HEK293 (cell line): Measurements from ENCODE around the gene HPD.

ENCODE experiments used
- CTCF ChIA-PET: fragments of 350-600 bp; formaldehyde crosslinking; extraction: SDS; loops from one replicate; lab custom pipeline; 2021; ENCODE audit warnings: antibody characterized with exemption; lab: Yijun Ruan, JAX
- POLR2A ChIA-PET: fragments of 300-600 bp; formaldehyde crosslinking; extraction: SDS; loops from one replicate; lab custom pipeline; 2020; ENCODE audit warnings: antibody characterized with exemption, inconsistent platforms; lab: Yijun Ruan, JAX
- H3K27ac ChIP-seq: fragments of 200-500 bp; sonication (Bioruptor generic); 2 replicates; pipeline ENCODE4 v1.5.1; 2014; ENCODE audit warnings: low read depth, low read length, control low read depth, inconsistent platforms; ENCODE audit errors: extremely low read depth
- H3K36me3 ChIP-seq, 2 experiments: fragments of 200-500 bp in 1 of 2; sonication (Bioruptor generic) in 1 of 2; 1 replicate in 1 of 2; 2 replicates in 1 of 2; pipeline ENCODE4 v1.5.1; 2014 to 2017; ENCODE audit warnings: inconsistent platforms in 2 of 2, low read length in 2 of 2; ENCODE audit not compliant: control insufficient read depth in 2 of 2, insufficient read depth in 1 of 2
- H3K4me1 ChIP-seq: fragments of 200-500 bp; sonication (Bioruptor generic); 2 replicates; pipeline ENCODE4 v1.5.1; 2014; ENCODE audit warnings: mild to moderate bottlenecking, low read length, inconsistent platforms; ENCODE audit not compliant: control insufficient read depth, insufficient read depth
- H3K4me3 ChIP-seq: 2 replicates; pipeline ENCODE4 v1.5.1; 2011; ENCODE audit warnings: low read depth, mild to moderate bottlenecking, control low read depth, low read length, moderate library complexity
- H3K9me3 ChIP-seq: fragments of 200-500 bp; sonication (Bioruptor generic); 2 replicates; pipeline ENCODE4 v1.5.1; 2014; ENCODE audit warnings: low read depth, low read length, inconsistent platforms; ENCODE audit not compliant: control insufficient read depth, insufficient read depth
- GLI4 ChIP-seq: fragments of 450-650 bp; formaldehyde crosslinking; IDR thresholded peaks from 2 replicates; pipeline ENCODE4 v1.5.1; 2016; ENCODE audit warnings: missing biosample characterization, missing genetic modification characterization
- KLF16 ChIP-seq: fragments of 450-650 bp; formaldehyde crosslinking; IDR thresholded peaks from 2 replicates; pipeline ENCODE4 v1.5.1; 2017; ENCODE audit warnings: missing biosample characterization, missing genetic modification characterization
- KLF7 ChIP-seq: fragments of 450-650 bp; formaldehyde crosslinking; IDR thresholded peaks from 2 replicates; pipeline ENCODE4 v1.5.1; 2016; ENCODE audit warnings: missing biosample characterization, missing genetic modification characterization, borderline replicate concordance
- OSR2 ChIP-seq: fragments of 450-650 bp; formaldehyde crosslinking; IDR thresholded peaks from 2 replicates; pipeline ENCODE4 v1.5.1; 2016; ENCODE audit warnings: missing biosample characterization, missing genetic modification characterization
- WT1 ChIP-seq: fragments of 450-650 bp; formaldehyde crosslinking; IDR thresholded peaks from 2 replicates; pipeline ENCODE4 v1.5.1; 2016; ENCODE audit warnings: missing biosample characterization, missing genetic modification characterization
- ZBTB17 ChIP-seq: fragments of 450-650 bp; formaldehyde crosslinking; IDR thresholded peaks from 2 replicates; pipeline ENCODE4 v1.5.1; 2016; ENCODE audit warnings: missing biosample characterization, missing genetic modification characterization
- ZBTB8A ChIP-seq: fragments of 450-650 bp; formaldehyde crosslinking; IDR thresholded peaks from 2 replicates; pipeline ENCODE4 v1.5.1; 2016; ENCODE audit warnings: missing biosample characterization, missing genetic modification characterization
- ZNF146 ChIP-seq: fragments of 450-650 bp; formaldehyde crosslinking; IDR thresholded peaks from 2 replicates; pipeline ENCODE4 v1.5.1; 2016; ENCODE audit warnings: missing biosample characterization, missing genetic modification characterization
- ZNF174 ChIP-seq: fragments of 450-650 bp; formaldehyde crosslinking; IDR thresholded peaks from 2 replicates; pipeline ENCODE4 v1.5.0; 2017; ENCODE audit warnings: missing biosample characterization, mild to moderate bottlenecking, missing genetic modification characterization
- ZNF335 ChIP-seq: fragments of 450-650 bp; formaldehyde crosslinking; conservative IDR thresholded peaks from 2 replicates; pipeline ENCODE4 v1.5.1; 2016; ENCODE audit warnings: missing biosample characterization, missing genetic modification characterization
- ZNF391 ChIP-seq: fragments of 450-650 bp; formaldehyde crosslinking; IDR thresholded peaks from 2 replicates; pipeline ENCODE4 v1.5.1; 2016; ENCODE audit warnings: low read depth, missing biosample characterization, missing genetic modification characterization, borderline replicate concordance
- ZNF548 ChIP-seq: fragments of 450-650 bp; formaldehyde crosslinking; IDR thresholded peaks from 2 replicates; pipeline ENCODE4 v1.5.1; 2016; ENCODE audit warnings: missing biosample characterization, missing genetic modification characterization
- ZNF600 ChIP-seq: fragments of 450-650 bp; formaldehyde crosslinking; IDR thresholded peaks from 2 replicates; pipeline ENCODE4 v1.5.1; 2016; ENCODE audit warnings: missing biosample characterization, missing genetic modification characterization
- ZNF629 ChIP-seq: fragments of 450-650 bp; formaldehyde crosslinking; IDR thresholded peaks from 2 replicates; pipeline ENCODE4 v1.5.1; 2017; ENCODE audit warnings: missing biosample characterization, missing genetic modification characterization
- ZNF660 ChIP-seq: fragments of 450-650 bp; IDR thresholded peaks from 2 replicates; pipeline ENCODE4 v1.5.1; 2018; ENCODE audit warnings: missing biosample characterization, mild to moderate bottlenecking, missing genetic modification characterization
- TF ChIP-seq, protein P1 (sequence below): fragments of 450-650 bp; formaldehyde crosslinking; IDR thresholded peaks from 2 replicates; pipeline ENCODE4 v1.5.1; 2016; ENCODE audit warnings: missing biosample characterization, missing genetic modification characterization
- TF ChIP-seq, protein P2 (sequence below): fragments of 450-650 bp; formaldehyde crosslinking; IDR thresholded peaks from 2 replicates; pipeline ENCODE4 v1.5.1; 2016; ENCODE audit warnings: missing biosample characterization, missing genetic modification characterization
- TF ChIP-seq, protein P3 (sequence below): fragments of 450-650 bp; IDR thresholded peaks from 2 replicates; pipeline ENCODE4 v1.5.1; 2018; ENCODE audit warnings: missing biosample characterization, missing genetic modification characterization
- TF ChIP-seq, protein P4 (sequence below): fragments of 450-650 bp; formaldehyde crosslinking; IDR thresholded peaks from 2 replicates; pipeline ENCODE4 v1.5.1; 2016; ENCODE audit warnings: missing biosample characterization, missing genetic modification characterization
- TF ChIP-seq, protein P5 (sequence below): fragments of 450-650 bp; formaldehyde crosslinking; IDR thresholded peaks from 2 replicates; pipeline ENCODE4 v1.5.1; 2016; ENCODE audit warnings: missing biosample characterization, missing genetic modification characterization

Gene HPD

DNA sequence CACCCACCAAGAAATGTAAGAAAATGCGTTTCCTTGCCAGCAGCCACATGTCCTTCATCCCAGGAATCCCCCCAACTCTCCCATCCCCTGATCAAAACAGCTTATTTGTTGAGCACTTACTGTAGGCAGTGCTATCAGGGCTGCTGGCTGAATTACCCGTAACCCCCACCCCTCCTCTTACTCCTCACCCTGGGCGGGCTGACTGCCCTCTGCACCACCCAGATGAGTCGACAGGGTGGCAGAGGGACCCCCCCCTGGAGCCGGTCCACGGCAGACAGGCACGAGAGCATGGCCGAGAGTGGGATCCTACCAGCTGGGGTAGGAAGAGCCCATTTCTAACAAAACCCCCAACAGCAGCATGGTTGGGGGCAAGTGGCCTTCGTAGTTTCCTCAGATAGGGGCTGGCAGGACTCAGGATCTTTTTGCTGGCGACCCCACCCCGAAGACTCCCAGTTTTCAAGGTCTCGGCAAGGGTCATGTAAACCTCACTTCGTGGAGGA, 64.1 kb downstream of the HPD start (continued):
- TF ChIP-seq, protein P1, sequence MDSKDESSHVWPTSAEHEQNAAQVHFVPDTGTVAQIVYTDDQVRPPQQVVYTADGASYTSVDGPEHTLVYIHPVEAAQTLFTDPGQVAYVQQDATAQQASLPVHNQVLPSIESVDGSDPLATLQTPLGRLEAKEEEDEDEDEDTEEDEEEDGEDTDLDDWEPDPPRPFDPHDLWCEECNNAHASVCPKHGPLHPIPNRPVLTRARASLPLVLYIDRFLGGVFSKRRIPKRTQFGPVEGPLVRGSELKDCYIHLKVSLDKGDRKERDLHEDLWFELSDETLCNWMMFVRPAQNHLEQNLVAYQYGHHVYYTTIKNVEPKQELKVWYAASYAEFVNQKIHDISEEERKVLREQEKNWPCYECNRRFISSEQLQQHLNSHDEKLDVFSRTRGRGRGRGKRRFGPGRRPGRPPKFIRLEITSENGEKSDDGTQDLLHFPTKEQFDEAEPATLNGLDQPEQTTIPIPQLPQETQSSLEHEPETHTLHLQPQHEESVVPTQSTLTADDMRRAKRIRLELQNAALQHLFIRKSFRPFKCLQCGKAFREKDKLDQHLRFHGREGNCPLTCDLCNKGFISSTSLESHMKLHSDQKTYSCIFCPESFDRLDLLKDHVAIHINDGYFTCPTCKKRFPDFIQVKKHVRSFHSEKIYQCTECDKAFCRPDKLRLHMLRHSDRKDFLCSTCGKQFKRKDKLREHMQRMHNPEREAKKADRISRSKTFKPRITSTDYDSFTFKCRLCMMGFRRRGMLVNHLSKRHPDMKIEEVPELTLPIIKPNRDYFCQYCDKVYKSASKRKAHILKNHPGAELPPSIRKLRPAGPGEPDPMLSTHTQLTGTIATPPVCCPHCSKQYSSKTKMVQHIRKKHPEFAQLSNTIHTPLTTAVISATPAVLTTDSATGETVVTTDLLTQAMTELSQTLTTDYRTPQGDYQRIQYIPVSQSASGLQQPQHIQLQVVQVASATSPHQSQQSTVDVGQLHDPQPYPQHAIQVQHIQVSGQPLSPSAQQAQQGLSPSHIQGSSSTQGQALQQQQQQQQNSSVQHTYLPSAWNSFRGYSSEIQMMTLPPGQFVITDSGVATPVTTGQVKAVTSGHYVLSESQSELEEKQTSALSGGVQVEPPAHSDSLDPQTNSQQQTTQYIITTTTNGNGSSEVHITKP (tag by site-specific recombination) = peak; percentile 62; the same call in 1 of the 2 replicates

DNA sequence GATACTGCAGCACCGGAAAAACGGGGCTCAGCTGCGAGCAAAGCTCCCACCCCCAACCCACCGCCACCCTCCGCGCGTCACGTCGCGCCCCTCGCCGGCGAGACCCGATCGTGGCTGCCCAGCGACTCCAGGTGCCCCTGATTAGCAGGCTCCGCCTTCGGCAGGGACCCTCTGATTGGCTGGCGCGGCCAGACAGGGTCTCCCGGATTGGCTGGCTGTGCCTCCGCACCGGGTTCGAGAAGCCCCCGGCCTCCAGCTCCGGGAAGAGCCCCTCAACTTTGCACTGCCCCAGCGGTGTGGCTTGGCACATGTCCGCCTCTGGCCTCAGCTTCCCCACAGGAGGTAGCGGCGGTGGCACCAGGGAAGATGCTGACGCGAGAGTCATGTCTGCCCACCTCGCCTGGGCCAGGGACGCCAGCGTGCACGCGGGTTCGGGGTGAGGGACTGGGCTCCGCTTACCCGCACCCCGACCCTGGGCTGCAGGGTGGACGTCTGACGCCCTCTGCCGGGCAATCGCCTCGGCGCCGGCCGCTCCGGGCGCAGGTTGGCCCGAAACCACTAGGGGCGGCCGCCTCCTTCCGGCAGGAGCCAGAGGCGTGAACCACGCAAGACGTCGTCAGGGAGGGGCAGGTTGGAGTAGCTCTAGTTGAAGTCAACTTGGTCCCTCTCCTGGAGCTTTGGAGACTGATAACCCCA, 64.7 kb downstream of the HPD start:
- peaks cover 17% of the 10 kb centered on the region for H3K4me1 ChIP-seq
- CTCF ChIA-PET = interaction anchor here (0.6 to 9.8 kb wide), 68 partner anchors 14 to 660 kb away, joined by 3 to 393 read pairs (median 5); partner anchors contain the start of genes HPD, ORAI1, PSMD9 and SETD1B
- TF ChIP-seq OSR2 (tag by site-specific recombination) (peak; percentile 37; the same call in 1 of the 2 replicates), ZNF629 (tag by site-specific recombination) (peak; percentile 76), ZNF660 (tag by site-specific recombination) (peak; percentile 93), KLF7 (tag by site-specific recombination) (peak; percentile 34; the same call in 1 of the 2 replicates), ZBTB8A (tag by site-specific recombination) (peak; percentile 99), ZNF548 (no peak), ZNF146 (tag by site-specific recombination) (peak; percentile 50), GLI4 (tag by site-specific recombination) (0 out of 2 replicates have a peak, but pooled peaks have one; percentile 14), ZNF174 (tag by site-specific recombination) (no peak), KLF16 (peak; percentile 81), WT1 (tag by site-specific recombination) (peak; percentile 68), ZNF335 (tag by site-specific recombination) (peak; percentile 82), ZNF391 (tag by site-specific recombination) (peak; percentile 83; the same call in 1 of the 2 replicates), ZNF600 (tag by site-specific recombination) (peak; percentile 78; the same call in 1 of the 2 replicates), ZBTB17 (tag by site-specific recombination) (peak; percentile 89)
- TF ChIP-seq, protein P2, sequence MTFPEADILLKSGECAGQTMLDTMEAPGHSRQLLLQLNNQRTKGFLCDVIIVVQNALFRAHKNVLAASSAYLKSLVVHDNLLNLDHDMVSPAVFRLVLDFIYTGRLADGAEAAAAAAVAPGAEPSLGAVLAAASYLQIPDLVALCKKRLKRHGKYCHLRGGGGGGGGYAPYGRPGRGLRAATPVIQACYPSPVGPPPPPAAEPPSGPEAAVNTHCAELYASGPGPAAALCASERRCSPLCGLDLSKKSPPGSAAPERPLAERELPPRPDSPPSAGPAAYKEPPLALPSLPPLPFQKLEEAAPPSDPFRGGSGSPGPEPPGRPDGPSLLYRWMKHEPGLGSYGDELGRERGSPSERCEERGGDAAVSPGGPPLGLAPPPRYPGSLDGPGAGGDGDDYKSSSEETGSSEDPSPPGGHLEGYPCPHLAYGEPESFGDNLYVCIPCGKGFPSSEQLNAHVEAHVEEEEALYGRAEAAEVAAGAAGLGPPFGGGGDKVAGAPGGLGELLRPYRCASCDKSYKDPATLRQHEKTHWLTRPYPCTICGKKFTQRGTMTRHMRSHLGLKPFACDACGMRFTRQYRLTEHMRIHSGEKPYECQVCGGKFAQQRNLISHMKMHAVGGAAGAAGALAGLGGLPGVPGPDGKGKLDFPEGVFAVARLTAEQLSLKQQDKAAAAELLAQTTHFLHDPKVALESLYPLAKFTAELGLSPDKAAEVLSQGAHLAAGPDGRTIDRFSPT (tag by site-specific recombination) = peak; percentile 93
- TF ChIP-seq, protein P3, sequence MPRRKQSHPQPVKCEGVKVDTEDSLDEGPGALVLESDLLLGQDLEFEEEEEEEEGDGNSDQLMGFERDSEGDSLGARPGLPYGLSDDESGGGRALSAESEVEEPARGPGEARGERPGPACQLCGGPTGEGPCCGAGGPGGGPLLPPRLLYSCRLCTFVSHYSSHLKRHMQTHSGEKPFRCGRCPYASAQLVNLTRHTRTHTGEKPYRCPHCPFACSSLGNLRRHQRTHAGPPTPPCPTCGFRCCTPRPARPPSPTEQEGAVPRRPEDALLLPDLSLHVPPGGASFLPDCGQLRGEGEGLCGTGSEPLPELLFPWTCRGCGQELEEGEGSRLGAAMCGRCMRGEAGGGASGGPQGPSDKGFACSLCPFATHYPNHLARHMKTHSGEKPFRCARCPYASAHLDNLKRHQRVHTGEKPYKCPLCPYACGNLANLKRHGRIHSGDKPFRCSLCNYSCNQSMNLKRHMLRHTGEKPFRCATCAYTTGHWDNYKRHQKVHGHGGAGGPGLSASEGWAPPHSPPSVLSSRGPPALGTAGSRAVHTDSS (tag by site-specific recombination) = no peak
- TF ChIP-seq, protein P4, sequence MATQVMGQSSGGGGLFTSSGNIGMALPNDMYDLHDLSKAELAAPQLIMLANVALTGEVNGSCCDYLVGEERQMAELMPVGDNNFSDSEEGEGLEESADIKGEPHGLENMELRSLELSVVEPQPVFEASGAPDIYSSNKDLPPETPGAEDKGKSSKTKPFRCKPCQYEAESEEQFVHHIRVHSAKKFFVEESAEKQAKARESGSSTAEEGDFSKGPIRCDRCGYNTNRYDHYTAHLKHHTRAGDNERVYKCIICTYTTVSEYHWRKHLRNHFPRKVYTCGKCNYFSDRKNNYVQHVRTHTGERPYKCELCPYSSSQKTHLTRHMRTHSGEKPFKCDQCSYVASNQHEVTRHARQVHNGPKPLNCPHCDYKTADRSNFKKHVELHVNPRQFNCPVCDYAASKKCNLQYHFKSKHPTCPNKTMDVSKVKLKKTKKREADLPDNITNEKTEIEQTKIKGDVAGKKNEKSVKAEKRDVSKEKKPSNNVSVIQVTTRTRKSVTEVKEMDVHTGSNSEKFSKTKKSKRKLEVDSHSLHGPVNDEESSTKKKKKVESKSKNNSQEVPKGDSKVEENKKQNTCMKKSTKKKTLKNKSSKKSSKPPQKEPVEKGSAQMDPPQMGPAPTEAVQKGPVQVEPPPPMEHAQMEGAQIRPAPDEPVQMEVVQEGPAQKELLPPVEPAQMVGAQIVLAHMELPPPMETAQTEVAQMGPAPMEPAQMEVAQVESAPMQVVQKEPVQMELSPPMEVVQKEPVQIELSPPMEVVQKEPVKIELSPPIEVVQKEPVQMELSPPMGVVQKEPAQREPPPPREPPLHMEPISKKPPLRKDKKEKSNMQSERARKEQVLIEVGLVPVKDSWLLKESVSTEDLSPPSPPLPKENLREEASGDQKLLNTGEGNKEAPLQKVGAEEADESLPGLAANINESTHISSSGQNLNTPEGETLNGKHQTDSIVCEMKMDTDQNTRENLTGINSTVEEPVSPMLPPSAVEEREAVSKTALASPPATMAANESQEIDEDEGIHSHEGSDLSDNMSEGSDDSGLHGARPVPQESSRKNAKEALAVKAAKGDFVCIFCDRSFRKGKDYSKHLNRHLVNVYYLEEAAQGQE = peak; percentile 47; the same call in 1 of the 2 replicates
- TF ChIP-seq, protein P5, sequence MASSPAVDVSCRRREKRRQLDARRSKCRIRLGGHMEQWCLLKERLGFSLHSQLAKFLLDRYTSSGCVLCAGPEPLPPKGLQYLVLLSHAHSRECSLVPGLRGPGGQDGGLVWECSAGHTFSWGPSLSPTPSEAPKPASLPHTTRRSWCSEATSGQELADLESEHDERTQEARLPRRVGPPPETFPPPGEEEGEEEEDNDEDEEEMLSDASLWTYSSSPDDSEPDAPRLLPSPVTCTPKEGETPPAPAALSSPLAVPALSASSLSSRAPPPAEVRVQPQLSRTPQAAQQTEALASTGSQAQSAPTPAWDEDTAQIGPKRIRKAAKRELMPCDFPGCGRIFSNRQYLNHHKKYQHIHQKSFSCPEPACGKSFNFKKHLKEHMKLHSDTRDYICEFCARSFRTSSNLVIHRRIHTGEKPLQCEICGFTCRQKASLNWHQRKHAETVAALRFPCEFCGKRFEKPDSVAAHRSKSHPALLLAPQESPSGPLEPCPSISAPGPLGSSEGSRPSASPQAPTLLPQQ = peak; percentile 86

More for the DNA sequence above, 64.7 kb downstream of the HPD start:
- POLR2A ChIA-PET = interaction anchor here (0.5 to 8.9 kb wide), 12 partner anchors 9 to 336 kb away, joined by 3 to 165 read pairs (median 4); partner anchors contain the start of genes PSMD9, SETD1B and TMEM120B
- Histone ChIP-seq H3K27ac (peak overlapping the region; percentile 0; the same call in 1 of the 2 replicates), H3K4me3 (peak overlapping the region; percentile 50), H3K9me3 (no peaks in the 10 kb centered on the region), H3K36me3 (peaks cover 0 to 25% of the 10 kb centered on the region in 2 experiments; a peak in 1 of 3 replicates)
